ENCODE results near the gene MYO1E.

The MYO1E gene

DNA sequence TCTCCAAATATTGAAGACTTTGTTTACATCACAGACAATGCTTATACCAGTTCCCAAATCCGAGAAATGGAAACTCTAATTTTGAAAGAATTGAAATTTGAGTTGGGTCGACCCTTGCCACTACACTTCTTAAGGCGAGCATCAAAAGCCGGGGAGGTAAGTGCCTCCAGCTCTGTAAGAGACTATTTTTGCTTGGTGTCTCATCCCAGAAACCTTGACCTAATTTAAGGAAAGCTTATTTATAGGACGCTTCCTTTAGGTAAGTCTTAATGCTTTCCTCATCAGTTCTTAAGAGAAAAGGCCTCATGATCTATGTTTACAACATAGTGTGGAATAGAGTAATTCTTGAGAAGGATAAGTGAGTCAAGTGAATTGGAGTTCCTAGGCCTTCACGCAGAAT, 255.9 kb downstream of the MYO1E start:
- no peak for DNase-seq

DNA sequence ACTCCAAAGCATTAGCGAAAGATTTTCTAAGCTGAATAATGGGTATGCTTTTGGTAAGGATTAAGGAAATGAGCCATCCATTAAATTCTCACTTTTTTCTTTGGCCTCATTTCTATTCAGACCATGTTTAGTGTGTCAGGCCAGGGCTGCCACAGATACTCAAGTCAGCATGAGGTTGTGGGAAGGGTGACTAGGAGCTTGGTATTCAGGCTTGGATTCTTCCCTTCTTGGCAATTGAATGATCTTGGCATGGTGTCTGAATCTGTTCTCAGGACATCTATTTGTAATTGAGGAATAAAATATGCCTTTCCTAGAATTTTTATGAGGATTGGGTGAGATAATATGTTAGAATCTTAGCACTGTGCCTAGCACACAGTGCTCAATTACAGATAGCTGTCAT, 256.5 kb downstream of the MYO1E start:
- DNase-seq = no peak

DNA sequence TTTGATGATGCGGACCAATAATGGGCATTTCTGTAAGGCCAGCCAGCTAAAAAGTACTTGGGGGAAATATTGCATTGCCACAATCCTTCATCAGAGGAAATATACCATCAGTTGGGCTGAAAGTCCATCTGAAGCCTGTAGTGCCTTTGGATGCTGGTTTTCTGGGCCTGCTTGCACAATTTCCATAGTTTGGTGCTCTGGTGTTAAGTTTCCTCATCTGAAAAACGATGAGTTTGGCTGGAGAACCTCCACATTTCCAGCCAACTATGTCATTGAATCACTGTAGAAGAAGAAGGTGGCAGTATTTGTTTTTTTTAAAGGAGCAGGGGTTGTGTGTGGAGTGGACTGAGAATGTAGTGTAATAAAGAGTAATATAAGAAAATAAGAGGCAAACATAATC, 257.6 kb downstream of the MYO1E start:
- no peak for DNase-seq

DNA sequence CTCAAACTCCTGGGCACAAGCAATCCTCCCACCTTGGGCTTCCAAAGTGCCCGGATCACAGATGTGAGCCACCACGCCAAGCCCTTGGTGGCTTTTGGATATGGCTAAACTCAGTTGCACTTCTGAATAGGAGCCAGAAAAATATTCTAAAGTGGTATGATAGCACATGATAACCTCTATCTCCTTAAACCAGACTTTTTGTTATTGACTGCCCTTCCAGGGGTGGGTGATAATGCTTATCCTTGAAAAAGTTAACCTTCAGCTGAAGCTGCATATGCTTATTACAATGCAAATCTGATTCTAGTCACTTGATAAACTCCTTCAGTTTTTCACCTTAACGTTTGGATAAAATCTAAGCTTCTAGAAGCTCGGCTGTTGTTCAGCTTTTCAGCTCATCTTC, 261.4 kb downstream of the MYO1E start:
- DNase-seq = no peak

DNA sequence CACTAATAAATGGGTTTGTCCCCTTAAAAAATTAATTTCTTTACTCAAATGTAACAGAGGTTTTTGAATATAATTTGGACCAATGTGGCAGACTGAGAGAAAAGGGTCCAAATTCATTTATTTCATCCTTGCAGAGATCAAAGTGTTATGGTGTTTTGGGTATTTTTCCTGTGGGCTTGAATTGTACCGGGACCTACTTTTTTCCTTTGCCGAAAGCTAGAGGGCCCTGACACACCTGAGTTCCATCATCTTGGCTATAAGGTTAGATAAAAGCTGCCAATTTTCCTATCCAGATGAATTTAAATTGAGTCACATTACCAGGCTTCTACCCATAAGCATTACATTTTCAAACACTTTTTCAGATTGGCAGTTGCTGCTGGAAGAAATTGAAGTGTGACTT, 266.8 kb downstream of the MYO1E start:
- DNase-seq = no peak

DNA sequence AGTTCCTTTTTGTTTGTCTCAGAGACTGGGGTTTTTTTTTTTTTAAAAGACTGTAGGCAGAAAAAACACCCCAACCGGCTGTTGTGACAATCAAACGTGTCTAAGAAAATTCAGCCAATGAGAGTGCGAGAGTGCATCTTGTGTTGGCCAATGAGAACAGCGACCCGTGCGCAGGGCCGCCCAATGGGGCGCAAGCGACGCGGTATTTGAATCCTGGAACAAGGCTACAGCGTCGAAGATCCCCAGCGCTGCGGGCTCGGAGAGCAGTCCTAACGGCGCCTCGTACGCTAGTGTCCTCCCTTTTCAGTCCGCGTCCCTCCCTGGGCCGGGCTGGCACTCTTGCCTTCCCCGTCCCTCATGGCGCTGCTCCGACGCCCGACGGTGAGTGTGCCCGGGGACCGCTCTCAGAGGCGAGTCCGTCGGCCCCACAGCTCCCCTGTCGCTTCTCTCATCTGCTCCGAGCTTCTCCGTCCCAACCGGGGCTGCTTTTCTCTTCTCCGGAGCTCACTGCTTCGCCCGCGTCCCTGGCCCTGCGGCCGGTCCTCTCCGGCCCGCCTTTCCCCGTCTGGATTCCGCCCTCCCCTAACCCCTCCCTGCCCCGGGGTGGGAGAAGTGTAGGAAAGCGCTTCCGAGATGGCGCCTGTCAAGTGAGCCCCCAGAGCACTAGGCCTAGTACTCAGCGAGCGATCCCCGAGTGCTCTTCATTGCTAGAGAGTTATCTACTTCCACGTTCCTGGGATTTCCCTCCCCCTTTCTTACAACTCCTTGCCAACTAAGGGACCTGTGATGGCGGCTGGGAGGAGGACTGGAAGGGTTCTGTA, 267.5 kb downstream of the MYO1E start, which contains the start of gene CCNB2:
Gene CCNB2, plus strand, starts transcription at position 235 of the 821 bp plus-strand sequence. Its CDS starts 123 bp downstream, at position 358.
- peak; percentile 77 for DNase-seq

DNA sequence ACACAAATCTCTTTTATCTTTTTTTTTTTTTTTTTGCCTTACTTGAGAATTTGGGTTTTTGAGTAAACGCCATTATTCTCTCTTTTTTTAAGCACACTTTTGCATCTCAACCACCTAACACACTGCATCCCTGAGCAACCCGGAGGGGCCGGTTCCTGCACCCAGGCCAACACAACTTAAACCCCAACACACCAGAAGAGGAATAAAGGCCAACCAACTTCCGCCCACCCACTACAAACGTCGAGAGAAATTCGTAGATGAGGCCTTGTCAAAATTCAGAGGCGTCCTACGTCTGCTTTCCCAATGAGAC, 268.1 kb downstream of the MYO1E start:
- no peak for DNase-seq

DNA sequence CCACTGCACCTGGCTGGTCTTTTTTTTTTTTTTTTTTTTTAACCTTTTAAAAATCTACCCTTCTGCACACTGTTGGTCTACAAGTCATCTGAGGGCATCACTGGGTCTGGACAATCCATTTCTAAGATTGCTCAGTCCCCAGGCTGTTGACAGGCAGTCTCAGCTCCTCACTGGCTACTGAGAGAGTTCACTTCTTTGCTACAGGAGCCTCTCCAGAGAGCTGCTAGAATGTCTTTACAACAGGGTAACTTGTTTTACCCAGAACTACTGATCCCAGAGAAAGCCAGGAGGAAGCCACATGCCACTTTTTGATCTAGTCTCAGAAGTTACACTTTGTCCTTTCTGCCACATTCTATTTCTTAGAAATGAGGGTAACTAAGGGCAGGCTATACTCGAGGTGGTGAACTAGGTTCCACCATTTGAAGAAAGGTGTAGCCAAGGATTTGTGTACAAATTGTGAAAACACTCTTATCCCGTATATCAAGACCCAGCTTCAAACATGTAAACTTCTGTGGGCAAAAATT, 273.4 kb downstream of the MYO1E start:
- DNase-seq = no peak

DNA sequence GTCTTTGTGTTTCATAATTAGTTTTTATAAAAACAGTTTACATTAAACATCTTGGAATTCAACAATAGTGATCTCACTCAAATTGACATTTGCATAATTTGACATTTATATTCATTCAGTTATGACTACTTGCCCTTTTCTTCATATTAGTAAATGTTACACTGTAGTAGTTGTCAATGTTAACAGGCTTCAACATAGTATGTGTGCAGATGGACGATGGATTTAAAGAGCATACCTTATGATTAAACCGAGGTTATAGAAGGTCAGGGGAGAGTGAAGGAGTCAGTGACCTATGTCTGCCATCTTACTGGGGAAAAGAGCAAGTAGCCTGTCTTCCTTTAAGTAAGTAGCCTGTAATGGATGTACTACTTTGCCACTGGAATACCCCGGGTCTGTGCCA, 276.2 kb downstream of the MYO1E start:
- DNase-seq = no peak

DNA sequence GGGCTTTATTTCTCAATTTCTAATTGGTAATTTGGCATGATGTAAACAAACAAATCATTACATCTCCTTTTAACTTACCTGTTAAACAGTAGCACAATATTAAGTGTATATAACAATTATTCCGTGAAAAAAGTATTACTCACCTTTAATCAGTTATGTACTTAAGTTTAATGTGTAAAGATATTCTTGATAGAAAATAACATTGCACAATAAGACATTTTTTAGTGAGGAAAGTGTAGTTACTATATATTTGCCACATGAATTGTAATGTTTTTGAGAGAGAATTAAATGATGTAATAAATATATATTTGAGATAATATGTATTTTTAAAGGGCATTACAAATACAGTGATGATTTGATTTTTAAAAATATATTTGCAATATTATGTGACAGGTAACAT, 278.6 kb downstream of the MYO1E start:
- no peak for DNase-seq

DNA sequence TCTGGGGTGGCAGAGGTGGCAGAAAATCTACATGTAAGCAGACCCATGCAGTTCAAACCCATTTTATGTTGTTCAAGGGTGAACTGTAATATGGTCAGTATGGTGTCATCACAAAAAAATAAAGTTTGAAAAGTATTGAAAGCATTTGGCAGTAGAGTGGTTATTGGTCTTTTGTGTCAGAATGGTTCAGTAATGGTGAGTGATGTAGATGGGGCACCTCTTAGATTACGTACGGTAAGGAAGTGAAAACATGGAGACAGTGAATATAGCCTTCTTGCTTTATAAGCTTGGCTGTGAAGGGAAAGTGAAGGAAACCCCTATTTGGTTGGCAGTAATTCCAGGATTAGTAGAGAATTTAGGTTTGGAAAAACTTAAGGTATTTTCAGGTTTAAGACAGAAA, 284.9 kb downstream of the MYO1E start:
- no peak for DNase-seq
